OCI-LY7 (cell line): ENCODE measurements around the gene GLG1.

Source experiments
- EZH2phosphoT487 ChIP-seq: fragments of 200-600 bp; sonication (generic); IDR thresholded peaks from 2 replicates; pipeline ENCODE4 v1.6.1; 2018; ENCODE audit warnings: low read depth, borderline replicate concordance, mild to moderate bottlenecking, mixed run types, antibody characterized with exemption, low read length, moderate library complexity, mixed read lengths
- TF ChIP-seq, protein P1 (sequence below): fragments of 200-600 bp; sonication (generic); conservative IDR thresholded peaks from 2 replicates; pipeline ENCODE4 v1.5.1; 2014; ENCODE audit warnings: mild to moderate bottlenecking, antibody characterized with exemption, low read length, moderate library complexity, mixed read lengths

DNA sequence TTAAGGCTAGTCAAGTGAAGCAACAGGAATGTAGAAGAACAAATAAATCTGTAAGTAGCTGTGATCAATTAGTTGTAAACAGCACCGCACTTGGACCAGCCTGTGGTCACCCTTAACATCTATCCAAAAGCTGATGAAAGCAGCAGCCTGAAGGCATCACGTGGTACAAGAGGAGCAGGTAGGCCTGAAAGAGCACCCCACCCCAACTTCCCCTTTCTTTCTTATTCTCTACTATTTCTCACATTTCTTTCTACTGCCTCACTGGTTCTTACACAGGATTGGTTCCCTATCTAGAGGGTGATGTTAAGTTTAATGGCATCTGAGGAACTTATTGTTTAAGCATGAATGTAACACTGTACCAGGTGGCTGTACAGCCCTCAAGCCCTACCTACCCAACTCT is 143.0 kb downstream of the GLG1 start:
- TF ChIP-seq, protein P1, sequence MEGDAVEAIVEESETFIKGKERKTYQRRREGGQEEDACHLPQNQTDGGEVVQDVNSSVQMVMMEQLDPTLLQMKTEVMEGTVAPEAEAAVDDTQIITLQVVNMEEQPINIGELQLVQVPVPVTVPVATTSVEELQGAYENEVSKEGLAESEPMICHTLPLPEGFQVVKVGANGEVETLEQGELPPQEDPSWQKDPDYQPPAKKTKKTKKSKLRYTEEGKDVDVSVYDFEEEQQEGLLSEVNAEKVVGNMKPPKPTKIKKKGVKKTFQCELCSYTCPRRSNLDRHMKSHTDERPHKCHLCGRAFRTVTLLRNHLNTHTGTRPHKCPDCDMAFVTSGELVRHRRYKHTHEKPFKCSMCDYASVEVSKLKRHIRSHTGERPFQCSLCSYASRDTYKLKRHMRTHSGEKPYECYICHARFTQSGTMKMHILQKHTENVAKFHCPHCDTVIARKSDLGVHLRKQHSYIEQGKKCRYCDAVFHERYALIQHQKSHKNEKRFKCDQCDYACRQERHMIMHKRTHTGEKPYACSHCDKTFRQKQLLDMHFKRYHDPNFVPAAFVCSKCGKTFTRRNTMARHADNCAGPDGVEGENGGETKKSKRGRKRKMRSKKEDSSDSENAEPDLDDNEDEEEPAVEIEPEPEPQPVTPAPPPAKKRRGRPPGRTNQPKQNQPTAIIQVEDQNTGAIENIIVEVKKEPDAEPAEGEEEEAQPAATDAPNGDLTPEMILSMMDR: no peak
- TF ChIP-seq EZH2phosphoT487: no peak
